Bronchial epithelial cell (primary cell): ENCODE data around the gene PRR27. TPM values are rescaled to one million over a fixed set of nuclear protein-coding genes. Genes with fewer than 3 reads are reported as not detected.

ENCODE experiments used
- DNase-seq: peaks from one replicate; pipeline ENCODE4 v3.0.0-alpha.2; 2010; ENCODE audit warnings: low read depth
- FAIRE-seq: peaks from 2 replicates; lab custom pipeline; 2011; peaks lifted over from hg19 to GRCh38; lab: Jason Lieb, UNC
- H3K27me3 ChIP-seq: 2 replicates; pipeline ENCODE4 v1.5.1; 2011; ENCODE audit warnings: low read length; ENCODE audit not compliant: control insufficient read depth, insufficient read depth
- H3K36me3 ChIP-seq: 2 replicates; pipeline ENCODE4 v1.5.1; 2011; ENCODE audit warnings: low read length; ENCODE audit not compliant: control insufficient read depth, insufficient read depth
- H3K4me3 ChIP-seq: 2 replicates; pipeline ENCODE4 v1.5.1; 2011; ENCODE audit warnings: mild to moderate bottlenecking, low read depth, low read length, control low read depth
- total RNA-seq: library from RNA; depleted of rRNA; stranded (reverse); fragments of >200 nt; gene quantifications from 2 replicates; pipeline ENCODE4 v1.2.1, GENCODE V29; 2014
- TF ChIP-seq, protein P1 (sequence below): IDR thresholded peaks from 2 replicates; pipeline ENCODE4 v1.5.1; 2011; ENCODE audit warnings: mild to moderate bottlenecking, moderate library complexity, low read length, control low read depth, inconsistent platforms; ENCODE audit not compliant: insufficient read depth, severe bottlenecking

PRR27 gene
- total RNA-seq, 1 donor from 2014 or later: not detected

DNA sequence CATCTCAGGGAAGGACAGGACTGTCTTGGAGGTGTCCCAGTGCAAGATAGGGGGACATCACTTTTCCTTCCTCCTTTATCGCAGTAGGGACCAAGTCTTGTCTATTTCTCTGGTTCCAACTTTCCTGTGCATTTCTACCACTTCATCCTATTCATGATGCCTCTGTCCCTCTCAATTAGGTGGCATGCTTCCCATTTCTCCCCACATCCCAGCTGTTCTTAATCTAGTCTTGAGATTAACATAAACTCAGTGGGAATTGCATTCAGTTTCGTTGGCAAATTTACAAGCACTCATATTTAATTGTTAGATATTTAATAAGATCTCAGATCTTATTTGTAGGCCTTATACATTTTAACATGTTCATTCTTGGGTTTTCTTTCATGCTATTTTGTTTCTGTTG lies 25.8 kb downstream of the PRR27 start:
- H3K36me3 ChIP-seq: no peaks in the 10 kb centered on the region
- peak; percentile 40 for FAIRE-seq
- no peaks in the 10 kb centered on the region for H3K27me3 ChIP-seq
- TF ChIP-seq, protein P1, sequence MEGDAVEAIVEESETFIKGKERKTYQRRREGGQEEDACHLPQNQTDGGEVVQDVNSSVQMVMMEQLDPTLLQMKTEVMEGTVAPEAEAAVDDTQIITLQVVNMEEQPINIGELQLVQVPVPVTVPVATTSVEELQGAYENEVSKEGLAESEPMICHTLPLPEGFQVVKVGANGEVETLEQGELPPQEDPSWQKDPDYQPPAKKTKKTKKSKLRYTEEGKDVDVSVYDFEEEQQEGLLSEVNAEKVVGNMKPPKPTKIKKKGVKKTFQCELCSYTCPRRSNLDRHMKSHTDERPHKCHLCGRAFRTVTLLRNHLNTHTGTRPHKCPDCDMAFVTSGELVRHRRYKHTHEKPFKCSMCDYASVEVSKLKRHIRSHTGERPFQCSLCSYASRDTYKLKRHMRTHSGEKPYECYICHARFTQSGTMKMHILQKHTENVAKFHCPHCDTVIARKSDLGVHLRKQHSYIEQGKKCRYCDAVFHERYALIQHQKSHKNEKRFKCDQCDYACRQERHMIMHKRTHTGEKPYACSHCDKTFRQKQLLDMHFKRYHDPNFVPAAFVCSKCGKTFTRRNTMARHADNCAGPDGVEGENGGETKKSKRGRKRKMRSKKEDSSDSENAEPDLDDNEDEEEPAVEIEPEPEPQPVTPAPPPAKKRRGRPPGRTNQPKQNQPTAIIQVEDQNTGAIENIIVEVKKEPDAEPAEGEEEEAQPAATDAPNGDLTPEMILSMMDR: no peak
- H3K4me3 ChIP-seq: no peak overlapping the region
- no peak for DNase-seq

DNA sequence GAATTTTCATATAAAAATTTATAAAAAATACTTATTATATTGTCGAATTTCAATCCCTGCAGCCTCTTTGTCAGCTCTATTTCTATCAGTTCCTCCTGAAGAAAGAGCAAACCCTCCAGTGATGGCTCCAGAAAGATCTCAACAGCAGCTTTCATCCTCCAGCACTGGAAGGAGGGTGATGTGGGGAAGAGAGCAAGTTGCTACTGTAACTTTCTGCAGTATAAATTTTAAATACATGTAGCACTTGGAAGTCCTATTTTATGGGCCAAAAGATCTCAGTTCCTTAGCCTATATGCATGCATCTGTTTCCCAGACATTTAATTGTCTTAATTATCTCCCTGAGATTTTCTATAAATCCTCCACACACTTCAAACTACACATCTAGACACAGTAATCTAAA lies 27.8 kb downstream of the PRR27 start:
- H3K27me3 ChIP-seq: no peaks in the 10 kb centered on the region
- FAIRE-seq (no peak), DNase-seq (no peak)
- no peaks in the 10 kb centered on the region for H3K36me3 ChIP-seq
- H3K4me3 ChIP-seq: no peak overlapping the region
- TF ChIP-seq, protein P1: no peak

DNA sequence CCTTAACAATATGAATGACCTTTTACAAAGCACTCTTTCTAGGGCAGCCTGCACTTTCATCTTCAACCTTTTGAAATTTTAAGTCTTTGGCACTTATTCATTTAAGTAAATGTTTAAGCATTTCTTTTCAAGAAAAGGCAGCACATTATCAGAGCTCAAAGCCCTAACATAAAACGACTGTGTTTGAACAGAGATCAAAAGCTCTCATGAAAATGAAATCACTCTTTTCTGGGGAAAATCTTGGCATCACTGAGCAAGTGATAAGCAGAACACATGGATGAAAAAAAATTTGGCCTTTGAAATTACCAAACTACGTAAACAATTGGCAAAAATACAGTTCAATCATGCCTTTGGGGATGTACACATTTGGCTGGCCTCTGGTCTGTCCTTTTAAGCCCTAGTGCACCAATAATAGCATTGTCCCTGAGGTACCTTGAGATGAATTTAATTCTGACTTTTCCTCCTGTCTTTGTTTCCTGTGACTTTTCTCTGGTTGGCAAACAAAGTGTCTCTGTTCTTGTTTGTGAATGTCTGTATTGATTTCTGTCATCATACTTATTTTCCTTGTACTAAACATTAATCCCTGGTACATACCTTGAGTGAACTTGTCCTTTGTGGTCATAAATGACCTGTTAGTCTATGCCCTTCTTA lies 28.6 kb downstream of the PRR27 start:
- TF ChIP-seq, protein P1: no peak

DNA sequence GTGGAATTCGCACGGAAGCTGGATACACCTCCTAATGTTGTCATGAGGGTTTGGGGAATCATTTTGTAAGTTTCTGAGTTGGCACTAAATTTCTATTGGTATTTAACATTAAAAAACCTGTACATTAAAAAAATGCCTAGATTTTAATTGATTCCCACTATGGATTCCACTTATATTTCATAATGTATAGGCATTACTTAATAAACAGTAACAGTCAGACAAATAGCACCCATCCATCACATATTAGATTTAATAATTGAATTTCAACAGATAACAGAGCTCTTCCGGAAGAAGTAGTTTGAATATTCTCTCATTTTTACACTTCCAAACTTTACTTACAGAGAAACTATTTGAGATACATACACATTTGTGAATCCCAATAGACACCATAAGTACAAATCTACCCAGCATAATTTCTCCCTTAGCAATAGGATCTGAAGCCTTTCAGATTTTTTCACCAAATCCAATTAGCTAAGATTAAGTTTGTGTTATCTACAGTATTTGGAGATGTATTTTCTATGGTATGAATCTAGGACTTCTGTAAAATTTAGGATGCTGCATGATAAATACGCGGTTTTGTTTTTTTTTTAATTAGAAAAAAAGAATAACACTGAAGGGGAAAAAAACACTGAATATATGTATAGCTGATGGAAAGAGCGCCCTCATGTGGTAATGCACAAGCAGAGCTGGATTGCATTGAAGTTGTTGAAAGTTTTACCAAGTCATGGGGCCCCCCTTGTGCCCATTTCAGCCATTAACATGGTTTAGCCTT lies 29.3 kb downstream of the PRR27 start:
- H3K27me3 ChIP-seq: no peaks in the 10 kb centered on the region
- DNase-seq (peak; percentile 44), FAIRE-seq (no peak)
- no peaks in the 10 kb centered on the region for H3K36me3 ChIP-seq
- TF ChIP-seq, protein P1: peak; percentile 78
- H3K4me3 ChIP-seq: no peak overlapping the region

More for the DNA sequence above, 28.6 kb downstream of the PRR27 start:
- Histone ChIP-seq H3K36me3 (no peaks in the 10 kb centered on the region), H3K4me3 (no peak overlapping the region), H3K27me3 (no peaks in the 10 kb centered on the region)
- no peak for DNase-seq
- FAIRE-seq: no peak

DNA sequence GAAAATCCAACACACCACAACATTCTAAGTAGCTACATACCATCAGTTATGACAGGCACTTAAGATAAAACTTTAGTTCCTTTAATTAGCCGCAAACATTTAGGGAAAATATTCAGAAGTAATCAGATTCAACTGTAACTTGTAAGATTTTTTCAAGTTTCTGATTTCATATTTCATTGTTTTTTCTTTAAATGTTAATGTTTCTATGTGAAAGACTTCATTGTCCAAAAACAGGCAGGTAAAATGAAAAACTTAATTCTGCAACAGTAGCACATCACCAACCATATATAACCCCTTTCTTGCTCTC lies 29.9 kb downstream of the PRR27 start:
- no peak for DNase-seq
- TF ChIP-seq, protein P1: no peak
- H3K4me3 ChIP-seq: no peak overlapping the region
- H3K27me3 ChIP-seq: no peaks in the 10 kb centered on the region
- no peaks in the 10 kb centered on the region for H3K36me3 ChIP-seq
- no peak for FAIRE-seq
